Stimulated activated CD4-positive, alpha-beta T cell treated with anti-CD3 and anti-CD28 coated beads, Interleukin-12 subunit alpha, Interleukin-12 subunit beta, amount 100 ng/mL, for 48 hours (primary cell): ENCODE results near the gene PPP2R2C.

Experiments
- DNase-seq, 3 donors: peaks; one replicate each; pipeline ENCODE4 v3.0.0-alpha.2; 2020; ENCODE audit warnings: low read depth in 2 of 3, low spot score in 1 of 3

PPP2R2C gene

GRCh38 chr4:6273661-6273990 lies 198.8 kb downstream of the PPP2R2C start:
- DNase-seq = no peak

GRCh38 chr4:6272863-6273660 lies 199.4 kb downstream of the PPP2R2C start:
- DNase-seq = no peak

GRCh38 chr4:6271701-6272465 lies 200.5 kb downstream of the PPP2R2C start:
- DNase-seq = no peak

GRCh38 chr4:6271206-6271605 lies 201.2 kb downstream of the PPP2R2C start:
- no peak for DNase-seq

GRCh38 chr4:6270636-6271121 lies 201.7 kb downstream of the PPP2R2C start:
- DNase-seq = no peak
